Endothelial cell of umbilical vein (primary cell): Measurements from ENCODE around the gene RGR. TPM values are rescaled to one million over a fixed set of nuclear protein-coding genes. Genes with fewer than 3 reads are reported as not detected.

Experiments used
- BruUV-seq: library from RNA; stranded (reverse); fragments of 400-500 nt; replicated peaks from 2 replicates; lab custom pipeline; 2021; lab: Mats Ljungman, UMichigan
- CTCF ChIA-PET: fragments of 300-600, 350-600 bp; sonication (Branson Sonifier 250); formaldehyde crosslinking; loops from one replicate; lab custom pipeline; 2021; ENCODE audit warnings: antibody characterized with exemption, inconsistent platforms; lab: Charles Lee
- POLR2A ChIA-PET: fragments of 300-600, 350-600 bp; sonication (Branson Sonifier 250); formaldehyde crosslinking; loops from one replicate; lab custom pipeline; 2021; ENCODE audit warnings: antibody characterized with exemption, inconsistent platforms; lab: Charles Lee
- DNase-seq: peaks from one replicate; pipeline ENCODE4 v3.0.0-alpha.2; 2011; ENCODE audit warnings: low read depth, low spot score
- FAIRE-seq: peaks from 2 replicates; lab custom pipeline; 2011; peaks lifted over from hg19 to GRCh38; lab: Jason Lieb, UNC
- H2AFZ ChIP-seq: 2 replicates; pipeline ENCODE4 v1.6.0; 2012; ENCODE audit warnings: low read depth, low read length, control low read depth, inconsistent platforms
- H3K27ac ChIP-seq: 2 replicates; pipeline ENCODE4 v1.5.1; 2011; ENCODE audit warnings: low read depth, mild to moderate bottlenecking, control low read depth, low read length, moderate library complexity; ENCODE audit not compliant: insufficient read depth
- H3K27me3 ChIP-seq, 2 experiments: 2 replicates each; pipeline versions ENCODE4 v1.6.0 to v1.6.1; 2011; ENCODE audit warnings: low read length in 2 of 2, mixed read lengths in 1 of 2; ENCODE audit not compliant: control insufficient read depth in 2 of 2, insufficient read depth in 2 of 2
- H3K36me3 ChIP-seq, 2 experiments: 2 replicates in 1 of 2; 3 replicates in 1 of 2; pipeline ENCODE4 v1.5.1; 2011; ENCODE audit warnings: low read length in 2 of 2, mild to moderate bottlenecking in 1 of 2, moderate library complexity in 1 of 2; ENCODE audit not compliant: control insufficient read depth in 2 of 2, insufficient read depth in 2 of 2; ENCODE audit errors: extremely low read depth in 1 of 2
- H3K4me1 ChIP-seq: 3 replicates; pipeline ENCODE4 v1.5.1; 2011; ENCODE audit warnings: mild to moderate bottlenecking, low read length; ENCODE audit not compliant: control insufficient read depth, insufficient read depth; ENCODE audit errors: extremely low read depth
- H3K4me2 ChIP-seq: 2 replicates; pipeline ENCODE4 v1.6.1; 2011; ENCODE audit warnings: low read length, control low read depth, mixed read lengths; ENCODE audit not compliant: insufficient read depth
- H3K4me3 ChIP-seq, 3 experiments: fragments of 200-600 bp in 1 of 3; sonication (generic), shearing (Covaris generic) in 1 of 3; replicated peaks in 1 of 3; 2 replicates each; pipeline ENCODE4 v1.5.1; 2011 to 2016; ENCODE audit warnings: control low read depth in 3 of 3, low read length in 3 of 3, mild to moderate bottlenecking in 2 of 3, inconsistent platforms in 1 of 3, low read depth in 1 of 3, moderate library complexity in 1 of 3; ENCODE audit not compliant: insufficient read depth in 1 of 3
- H3K79me2 ChIP-seq: 2 replicates; pipeline ENCODE4 v1.6.0; 2012; ENCODE audit warnings: low read length, inconsistent platforms; ENCODE audit not compliant: control insufficient read depth, insufficient read depth
- H3K9ac ChIP-seq: replicated peaks from 2 replicates; pipeline ENCODE3; 2011; ENCODE audit warnings: low read length, control low read depth; ENCODE audit not compliant: insufficient read depth; ENCODE audit errors: extremely low read depth
- H3K9me1 ChIP-seq: replicated peaks from 3 replicates; pipeline ENCODE4 v1.6.0; 2011; ENCODE audit warnings: mild to moderate bottlenecking, low read length; ENCODE audit not compliant: control insufficient read depth, insufficient read depth; ENCODE audit errors: extremely low read depth
- H3K9me3 ChIP-seq: replicated peaks from 2 replicates; pipeline ENCODE4 v1.5.1; 2012; ENCODE audit warnings: low read length, inconsistent platforms; ENCODE audit not compliant: control insufficient read depth, insufficient read depth
- H4K20me1 ChIP-seq: replicated peaks from 2 replicates; pipeline ENCODE3; 2011; ENCODE audit warnings: mild to moderate bottlenecking, low read length; ENCODE audit not compliant: control insufficient read depth, insufficient read depth; ENCODE audit errors: extremely low read depth
- CTCF ChIP-seq, 2 donors: IDR thresholded peaks; 1 replicate in 1 of 2; 2 replicates in 1 of 2; pipeline ENCODE4 v1.5.1; 2011; ENCODE audit warnings: low read length in 2 of 2, mild to moderate bottlenecking in 2 of 2, moderate library complexity in 2 of 2, control low read depth in 1 of 2, inconsistent platforms in 1 of 2, low read depth in 1 of 2; ENCODE audit not compliant: insufficient read depth in 1 of 2; ENCODE audit errors: extremely low read depth in 1 of 2
- EZH2 ChIP-seq: IDR thresholded peaks from 2 replicates; pipeline ENCODE4 v1.6.1; 2012; ENCODE audit warnings: borderline replicate concordance, low read depth, mild to moderate bottlenecking, moderate library complexity, low read length, inconsistent platforms; ENCODE audit not compliant: severe bottlenecking
- FOS ChIP-seq: IDR thresholded peaks from 2 replicates; pipeline ENCODE4 v1.6.1; 2011; ENCODE audit warnings: mild to moderate bottlenecking, low read length, moderate library complexity, borderline replicate concordance; ENCODE audit not compliant: insufficient read depth
- GATA2 ChIP-seq: IDR thresholded peaks from 2 replicates; pipeline ENCODE4 v1.7.0; 2011; ENCODE audit warnings: low read depth, mild to moderate bottlenecking, moderate library complexity, mixed read lengths, low read length; ENCODE audit not compliant: insufficient read length, insufficient read depth
- JUN ChIP-seq: IDR thresholded peaks from 2 replicates; pipeline ENCODE4 v1.6.1; 2011; ENCODE audit warnings: borderline replicate concordance, low read depth; ENCODE audit not compliant: insufficient read length, insufficient read depth
- MAX ChIP-seq: IDR thresholded peaks from 2 replicates; pipeline ENCODE4 v1.6.1; 2011; ENCODE audit not compliant: insufficient read depth, insufficient read length
- MYC ChIP-seq: IDR thresholded peaks from one replicate; pipeline ENCODE4 v1.6.1; 2011; ENCODE audit warnings: mild to moderate bottlenecking, low read depth, low read length
- POLR2A ChIP-seq: IDR thresholded peaks from 2 replicates; pipeline ENCODE4 v1.6.1; 2012; ENCODE audit warnings: low read depth, mild to moderate bottlenecking, control low read depth, low read length
- POLR2AphosphoS5 ChIP-seq: IDR thresholded peaks from 2 replicates; pipeline ENCODE4 v1.6.1; 2012; ENCODE audit warnings: low read depth, mild to moderate bottlenecking, control low read depth, low read length, moderate library complexity; ENCODE audit not compliant: insufficient read depth
- dilution Hi-C: fragments of 300-500 bp; cut with MboI; formaldehyde crosslinking; loops from one replicate; pipeline ENCODE4 v1.15.0; 2019; ENCODE audit warnings: low sequenced_read_pairs; ENCODE audit not compliant: extremely low pct_ligation_motif_present
- intact Hi-C: fragments of 100-400 bp; cut with micrococcal nuclease; formaldehyde crosslinking; loops from one replicate; pipeline ENCODE4 v1.10.0; 2022
- polyA plus RNA-seq, 4 experiments: library from polyadenylated mRNA; depleted of rRNA in 3 of 4; stranded (reverse) in 3 of 4; unstranded in 1 of 4; fragments of >200 nt; gene quantifications; 2 replicates each; pipeline versions ENCODE4 v1.2.1 to v1.2.3, GENCODE V29; 2011 to 2012; ENCODE audit warnings: missing spikeins in 1 of 4
- total RNA-seq: library from RNA; stranded (reverse); gene quantifications from 2 replicates; pipeline ENCODE4 v1.2.3, GENCODE V29; 2021

The RGR gene
- total and polyA plus RNA-seq, 2 donors (not counting 3 experiments of a cell fraction or from before 2014, with no cell fraction given) = not detected

- intact Hi-C loops (loop anchor here (2.0 kb wide), 1 partner anchor 21 kb away; the partner anchor contains the start of gene CCSER2), dilution Hi-C loops (no loop called here)
- Histone ChIP-seq H3K4me3 (no peak overlapping the region), H3K4me1 (peaks cover 28% of the 10 kb centered on the region), H3K4me2 (peak overlapping the region; percentile 56), H2AFZ (no peak overlapping the region), H3K27me3 (no peaks in the 10 kb centered on the region), H3K9ac (no peak overlapping the region), H3K9me3 (no peaks in the 10 kb centered on the region), H3K9me1 (no peaks in the 10 kb centered on the region), H3K79me2 (no peaks in the 10 kb centered on the region), H4K20me1 (no peaks in the 10 kb centered on the region), H3K36me3 (no peaks in the 10 kb centered on the region), H3K27ac (peak overlapping the region; percentile 84)
- no peak for TF ChIP-seq MYC
- no peak for TF ChIP-seq FOS
- no peak for TF ChIP-seq EZH2
- TF ChIP-seq GATA2 = no peak
- TF ChIP-seq POLR2AphosphoS5 = no peak
- no peak for TF ChIP-seq POLR2A
- no peak for TF ChIP-seq JUN
- no peak for TF ChIP-seq CTCF (IDR thresholded peaks at IDR 0.05; ENCODE audit: extremely low read depth in 1 of 2, insufficient read depth in 1 of 2, low read depth in 1 of 2, low read length in 2 of 2)
- TF ChIP-seq MAX = no peak
- FAIRE-seq (no peak), DNase-seq (no peak)
- BruUV-seq = no TSS peak
- CTCF ChIA-PET = interaction anchor here (1.5 to 3.0 kb wide), 6 partner anchors 9 to 229 kb away, joined by 4 to 20 read pairs (median 7); no protein-coding TSS in a partner anchor
- POLR2A ChIA-PET = interaction anchor here (1.3 kb wide), 1 partner anchor 12 kb away, joined by 3 read pairs; no protein-coding TSS in a partner anchor
These were observed 63.2 kb downstream of the RGR start for GRCh38 chr10:84308021-84308420.
